Ovary (tissue), 3 donors: ENCODE data around the gene UNC13B.

Experiments
- CTCF ChIP-seq, 3 donors: fragments of 450-650 bp in 2 of 3; fragments of 200-600 bp in 1 of 3; IDR thresholded peaks; one replicate each; pipeline versions ENCODE4 v1.5.1 to v1.8.0; 2016 to 2022; ENCODE audit warnings: antibody characterized with exemption in 3 of 3, mild to moderate bottlenecking in 1 of 3
- EP300 ChIP-seq: sonication (generic); formaldehyde crosslinking; IDR thresholded peaks from one replicate; pipeline ENCODE4 v1.6.1; 2017; ENCODE audit warnings: antibody characterized with exemption
- POLR2A ChIP-seq: fragments of 450-650 bp; IDR thresholded peaks from one replicate; pipeline ENCODE4 v1.6.1; 2017; ENCODE audit warnings: antibody characterized with exemption, mild to moderate bottlenecking, moderate library complexity
- donor health status: DM: no; HTN: no; CAD: no.

DNA sequence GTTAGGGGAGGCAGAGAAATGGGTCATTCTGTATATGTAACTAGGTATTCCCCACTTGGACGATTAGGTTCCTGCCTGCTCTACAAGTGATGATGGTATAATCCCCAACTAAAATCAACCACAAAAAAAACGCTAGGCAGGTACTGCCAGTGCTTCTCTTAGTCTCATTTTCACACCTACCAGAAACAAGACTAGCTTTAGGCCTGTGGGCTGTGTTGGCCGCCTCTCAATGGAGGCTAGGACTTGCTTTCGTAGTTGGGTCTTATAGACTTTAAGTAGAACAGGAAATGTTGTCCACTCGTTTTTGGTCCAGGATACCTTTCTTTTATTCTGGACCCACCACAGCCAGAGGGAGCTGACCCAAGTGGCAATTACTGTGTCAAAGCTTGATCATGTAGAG, 111.8 kb downstream of the UNC13B start:
- no peak for TF ChIP-seq POLR2A
- TF ChIP-seq CTCF (IDR thresholded peaks at IDR 0.05), result no peak
- no peak for TF ChIP-seq EP300
